ENCODE data around the gene TMED1.

GRCh38 chr19:10800488-10800887 lies 35.5 kb downstream of the TMED1 start:
- TF ChIP-seq CTCF (conservative IDR thresholded peaks at IDR 0.05 in 1 of 2, IDR thresholded peaks at IDR 0.05 in 1 of 2; ENCODE audit: low read depth in 1 of 2, low read length in 2 of 2) (no peak), EZH2 (IDR thresholded peaks at IDR 0.05; ENCODE audit: low read length, missing control alignments) (no peak)
